IMR-90 (cell line): ENCODE measurements around the gene CCPG1.

Experiments used
- BHLHE40 ChIP-seq: fragments of 150-350 bp; IDR thresholded peaks from 2 replicates; pipeline ENCODE4 v1.6.1; 2016; ENCODE audit warnings: mild to moderate bottlenecking, low read depth, low read length
- CTCF ChIP-seq: conservative IDR thresholded peaks from 2 replicates; pipeline ENCODE4 v1.5.1; 2012; ENCODE audit warnings: mild to moderate bottlenecking, low read depth, low read length, improper control_type of control experiment
- MAFK ChIP-seq: IDR thresholded peaks from 2 replicates; pipeline ENCODE4 v1.6.1; 2012; ENCODE audit warnings: low read depth, low read length, improper control_type of control experiment
- MAZ ChIP-seq: IDR thresholded peaks from 2 replicates; pipeline ENCODE4 v1.6.1; 2012; ENCODE audit warnings: low read depth, mild to moderate bottlenecking, low read length, improper control_type of control experiment, moderate library complexity, borderline replicate concordance
- MXI1 ChIP-seq: IDR thresholded peaks from 2 replicates; pipeline ENCODE4 v1.6.1; 2012; ENCODE audit warnings: low read depth, mild to moderate bottlenecking, low read length, moderate library complexity, borderline replicate concordance
- NFE2L2 ChIP-seq: fragments of 150-350 bp; IDR thresholded peaks from 2 replicates; pipeline ENCODE4 v1.6.1; 2016; ENCODE audit warnings: low read depth, mild to moderate bottlenecking, low read length
- POLR2A ChIP-seq: IDR thresholded peaks from 2 replicates; pipeline ENCODE4 v1.6.1; 2012; ENCODE audit warnings: mild to moderate bottlenecking, low read depth, low read length
- RCOR1 ChIP-seq: IDR thresholded peaks from 2 replicates; pipeline ENCODE4 v1.6.1; 2012; ENCODE audit warnings: mild to moderate bottlenecking, low read length, improper control_type of control experiment; ENCODE audit not compliant: insufficient replicate concordance
- SMC3 ChIP-seq: fragments of 150-350 bp; IDR thresholded peaks from 2 replicates; pipeline ENCODE4 v1.6.1; 2016; ENCODE audit warnings: low read depth, mild to moderate bottlenecking, antibody characterized with exemption, low read length, moderate library complexity

GRCh38 chr15:55319537-55320237, 88.5 kb downstream of the CCPG1 start:
- TF ChIP-seq POLR2A (no peak), CTCF (no peak), SMC3 (no peak), RCOR1 (peak; percentile 51), MXI1 (no peak), BHLHE40 (no peak), MAZ (no peak), MAFK (no peak), NFE2L2 (no peak)
